ENCODE results near the gene PNPLA4. TPM values are rescaled to one million over a fixed set of nuclear protein-coding genes. Genes with fewer than 3 reads are reported as not detected.

The PNPLA4 gene
- total RNA-seq, 1 donor from 2014 or later = 12.8 TPM

GRCh38 chrX:7889135-7889534 lies 38.1 kb downstream of the PNPLA4 start:
- H3K4me2 ChIP-seq (ENCODE audit: low read length) = no peak overlapping the region
- no peaks in the 10 kb centered on the region for H3K27me3 Mint-ChIP-seq (ENCODE audit: low read depth, unreplicated experiment)
- H3K27me3 ChIP-seq (ENCODE audit: insufficient read depth, low read length) = no peaks in the 10 kb centered on the region
- FAIRE-seq = no peak
- no peak for DNase-seq (ENCODE audit: low read depth)
- no peaks in the 10 kb centered on the region for H3K36me3 Mint-ChIP-seq (ENCODE audit: low read depth, unreplicated experiment)
- no peaks in the 10 kb centered on the region for H3K4me1 ChIP-seq (ENCODE audit: insufficient read depth, low read length)
- no peaks in the 10 kb centered on the region for H3K36me3 ChIP-seq (ENCODE audit: insufficient read depth, low read length)
- no peak overlapping the region for H3K27ac Mint-ChIP-seq (ENCODE audit: unreplicated experiment)
- H3K4me1 Mint-ChIP-seq (ENCODE audit: low read depth, unreplicated experiment) = peaks cover 2% of the 10 kb centered on the region
- no peaks in the 10 kb centered on the region for H3K79me2 ChIP-seq (ENCODE audit: insufficient read depth, low read length)
- no peaks in the 10 kb centered on the region for H4K20me1 ChIP-seq (ENCODE audit: insufficient read depth, low read length)
- no peaks in the 10 kb centered on the region for H3K9me3 ChIP-seq (ENCODE audit: insufficient read depth, low read depth, low read length)
- no peak overlapping the region for H3K4me3 ChIP-seq (ENCODE audit: insufficient read depth, low read depth, low read length)
- no peak overlapping the region for H3K27ac ChIP-seq (ENCODE audit: low read depth, low read length)
- no peak overlapping the region for H2AFZ ChIP-seq (ENCODE audit: low read depth, low read length)
- no peak overlapping the region for H3K4me3 Mint-ChIP-seq (ENCODE audit: unreplicated experiment)
- no peak for TF ChIP-seq EZH2 (IDR thresholded peaks at IDR 0.05; ENCODE audit: insufficient read depth, low read length)
- no peak for TF ChIP-seq CTCF (IDR thresholded peaks at IDR 0.05; ENCODE audit: insufficient read depth, low read depth, low read length)
- H3K9me3 Mint-ChIP-seq (ENCODE audit: unreplicated experiment) = no peaks in the 10 kb centered on the region
- no peak overlapping the region for H3K9ac ChIP-seq (ENCODE audit: low read length)

- H2AFZ ChIP-seq (ENCODE audit: low read depth, low read length) = no peak overlapping the region
- H3K27me3 ChIP-seq (ENCODE audit: insufficient read depth, low read length) = no peaks in the 10 kb centered on the region
- TF ChIP-seq EZH2 (IDR thresholded peaks at IDR 0.05; ENCODE audit: insufficient read depth, low read length) = no peak
- TF ChIP-seq CTCF (IDR thresholded peaks at IDR 0.05; ENCODE audit: insufficient read depth, low read depth, low read length) = no peak
- H3K4me2 ChIP-seq (ENCODE audit: low read length) = no peak overlapping the region
- FAIRE-seq (no peak), DNase-seq (ENCODE audit: low read depth) (no peak)
- Mint-ChIP-seq H3K27me3 (ENCODE audit: low read depth, unreplicated experiment) (no peaks in the 10 kb centered on the region), H3K9me3 (ENCODE audit: unreplicated experiment) (no peaks in the 10 kb centered on the region), H3K4me1 (ENCODE audit: low read depth, unreplicated experiment) (no peaks in the 10 kb centered on the region), H3K27ac (ENCODE audit: unreplicated experiment) (no peak overlapping the region), H3K4me3 (ENCODE audit: unreplicated experiment) (no peak overlapping the region), H3K36me3 (ENCODE audit: low read depth, unreplicated experiment) (no peaks in the 10 kb centered on the region)
- H3K79me2 ChIP-seq (ENCODE audit: insufficient read depth, low read length) = no peaks in the 10 kb centered on the region
- H3K27ac ChIP-seq (ENCODE audit: low read depth, low read length) = no peak overlapping the region
- no peak overlapping the region for H3K4me3 ChIP-seq (ENCODE audit: insufficient read depth, low read depth, low read length)
- no peaks in the 10 kb centered on the region for H3K4me1 ChIP-seq (ENCODE audit: insufficient read depth, low read length)
- H3K9ac ChIP-seq (ENCODE audit: low read length) = no peak overlapping the region
- H4K20me1 ChIP-seq (ENCODE audit: insufficient read depth, low read length) = no peaks in the 10 kb centered on the region
- no peaks in the 10 kb centered on the region for H3K9me3 ChIP-seq (ENCODE audit: insufficient read depth, low read depth, low read length)
- H3K36me3 ChIP-seq (ENCODE audit: insufficient read depth, low read length) = no peaks in the 10 kb centered on the region
These were observed 50.3 kb downstream of the PNPLA4 start for GRCh38 chrX:7876957-7877356.

- FAIRE-seq (no peak), DNase-seq (ENCODE audit: low read depth) (no peak)
- no peaks in the 10 kb centered on the region for H3K27me3 ChIP-seq (ENCODE audit: insufficient read depth, low read length)
- no peaks in the 10 kb centered on the region for H3K9me3 ChIP-seq (ENCODE audit: insufficient read depth, low read depth, low read length)
- H3K79me2 ChIP-seq (ENCODE audit: insufficient read depth, low read length) = no peaks in the 10 kb centered on the region
- no peaks in the 10 kb centered on the region for H3K4me1 ChIP-seq (ENCODE audit: insufficient read depth, low read length)
- no peak for TF ChIP-seq EZH2 (IDR thresholded peaks at IDR 0.05; ENCODE audit: insufficient read depth, low read length)
- H3K4me3 ChIP-seq (ENCODE audit: insufficient read depth, low read depth, low read length) = no peak overlapping the region
- Mint-ChIP-seq H3K27me3 (ENCODE audit: low read depth, unreplicated experiment) (no peaks in the 10 kb centered on the region), H3K4me1 (ENCODE audit: low read depth, unreplicated experiment) (no peaks in the 10 kb centered on the region), H3K27ac (ENCODE audit: unreplicated experiment) (no peak overlapping the region), H3K4me3 (ENCODE audit: unreplicated experiment) (no peak overlapping the region), H3K9me3 (ENCODE audit: unreplicated experiment) (no peaks in the 10 kb centered on the region), H3K36me3 (ENCODE audit: low read depth, unreplicated experiment) (no peaks in the 10 kb centered on the region)
- no peaks in the 10 kb centered on the region for H4K20me1 ChIP-seq (ENCODE audit: insufficient read depth, low read length)
- H3K4me2 ChIP-seq (ENCODE audit: low read length) = no peak overlapping the region
- no peak overlapping the region for H3K9ac ChIP-seq (ENCODE audit: low read length)
- no peaks in the 10 kb centered on the region for H3K36me3 ChIP-seq (ENCODE audit: insufficient read depth, low read length)
- no peak overlapping the region for H2AFZ ChIP-seq (ENCODE audit: low read depth, low read length)
- no peak overlapping the region for H3K27ac ChIP-seq (ENCODE audit: low read depth, low read length)
These were observed 55.2 kb downstream of the PNPLA4 start for GRCh38 chrX:7872042-7872441.
